Liver (tissue), 9 donors: Measurements from ENCODE around the gene LCP1. TPM values are rescaled to one million over a fixed set of nuclear protein-coding genes. Genes with fewer than 3 reads are reported as not detected.

Source experiments
- DNase-seq: peaks from one replicate; pipeline ENCODE4 v3.0.0-alpha.2; 2017; ENCODE audit warnings: low spot score
- H3K27ac ChIP-seq, 2 donors: one replicate each; pipeline ENCODE4 v1.7.0; 2013; ENCODE audit warnings: inconsistent platforms in 2 of 2, low read length in 2 of 2, control low read depth in 1 of 2, low read depth in 1 of 2, mild to moderate bottlenecking in 1 of 2
- H3K27me3 ChIP-seq, 4 donors: one replicate each; pipeline versions ENCODE4 v1.6.1 to v1.7.0; 2013; ENCODE audit warnings: low read length in 3 of 4, inconsistent platforms in 1 of 4, mild to moderate bottlenecking in 1 of 4, moderate library complexity in 1 of 4; ENCODE audit not compliant: control insufficient read depth in 4 of 4, insufficient read depth in 4 of 4
- H3K36me3 ChIP-seq, 4 donors: one replicate each; pipeline versions ENCODE4 v1.6.1 to v1.7.0; 2013; ENCODE audit warnings: low read length in 3 of 4, mild to moderate bottlenecking in 3 of 4, low read depth in 1 of 4, moderate library complexity in 1 of 4; ENCODE audit not compliant: control insufficient read depth in 4 of 4, insufficient read depth in 3 of 4
- H3K4me1 ChIP-seq, 4 donors: one replicate each; pipeline versions ENCODE4 v1.6.1 to v1.7.0; 2013; ENCODE audit warnings: low read length in 3 of 4, mild to moderate bottlenecking in 3 of 4, moderate library complexity in 1 of 4; ENCODE audit not compliant: control insufficient read depth in 4 of 4, insufficient read depth in 4 of 4
- H3K4me3 ChIP-seq, 3 donors: one replicate each; pipeline versions ENCODE4 v1.6.1 to v1.7.0; 2013; ENCODE audit warnings: low read length in 3 of 3, control low read depth in 1 of 3, low read depth in 1 of 3, mild to moderate bottlenecking in 1 of 3
- H3K9ac ChIP-seq, 2 donors: one replicate each; pipeline ENCODE4 v1.7.0; 2013; ENCODE audit warnings: low read length in 2 of 2, mild to moderate bottlenecking in 2 of 2, moderate library complexity in 2 of 2, control low read depth in 1 of 2, low read depth in 1 of 2
- H3K9me3 ChIP-seq, 4 donors: one replicate each; pipeline versions ENCODE4 v1.6.1 to v1.7.0; 2013; ENCODE audit warnings: low read length in 3 of 4; ENCODE audit not compliant: control insufficient read depth in 4 of 4
- EGR1 ChIP-seq, 2 donors: IDR thresholded peaks; 2 replicates each; pipeline ENCODE4 v1.6.1; 2016 to 2018; ENCODE audit warnings: antibody characterized with exemption in 2 of 2, low read depth in 2 of 2
- FOXA1 ChIP-seq: IDR thresholded peaks from 2 replicates; pipeline ENCODE4 v1.6.1; 2016; ENCODE audit warnings: antibody characterized with exemption
- FOXA2 ChIP-seq: IDR thresholded peaks from 2 replicates; pipeline ENCODE4 v1.6.1; 2016; ENCODE audit warnings: antibody characterized with exemption
- HNF4A ChIP-seq, 2 donors: conservative IDR thresholded peaks; 2 replicates each; pipeline ENCODE4 v1.6.1; 2016; ENCODE audit warnings: antibody characterized with exemption in 2 of 2, mild to moderate bottlenecking in 2 of 2
- HNF4G ChIP-seq: IDR thresholded peaks from 2 replicates; pipeline ENCODE4 v1.6.1; 2016; ENCODE audit warnings: antibody characterized with exemption
- JUND ChIP-seq, 2 donors: IDR thresholded peaks; 2 replicates each; pipeline ENCODE4 v1.6.1; 2016; ENCODE audit warnings: antibody characterized with exemption in 2 of 2
- NR2F2 ChIP-seq: IDR thresholded peaks from 2 replicates; pipeline ENCODE4 v1.6.1; 2016; ENCODE audit warnings: antibody characterized with exemption
- RAD21 ChIP-seq, 2 donors: IDR thresholded peaks; 2 replicates each; pipeline ENCODE4 v1.6.1; 2016; ENCODE audit warnings: antibody characterized with exemption in 2 of 2, mild to moderate bottlenecking in 2 of 2
- RXRA ChIP-seq, 2 donors: IDR thresholded peaks; 2 replicates each; pipeline ENCODE4 v1.6.1; 2017 to 2018; ENCODE audit warnings: antibody characterized with exemption in 2 of 2, mild to moderate bottlenecking in 1 of 2
- SP1 ChIP-seq: IDR thresholded peaks from 2 replicates; pipeline ENCODE4 v1.6.1; 2018; ENCODE audit warnings: antibody characterized with exemption, mild to moderate bottlenecking
- TAF1 ChIP-seq: conservative IDR thresholded peaks from 2 replicates; pipeline ENCODE4 v1.6.1; 2016; ENCODE audit warnings: antibody characterized with exemption, mild to moderate bottlenecking
- YY1 ChIP-seq: IDR thresholded peaks from 2 replicates; pipeline ENCODE4 v1.6.1; 2016; ENCODE audit warnings: antibody characterized with exemption, mild to moderate bottlenecking
- WGBS: extraction: QIAGEN DNeasy Blood & Tissue Kit; methylation state at CpG from one replicate; pipeline ENCODE4 v1.1.7; 2013; 5-methylcytosine and 5-hydroxymethylcytosine counted together
- polyA plus RNA-seq, 2 donors: library from polyadenylated mRNA; stranded (reverse) in 1 of 2; unstranded in 1 of 2; fragments of 200-250 nt in 1 of 2; fragments of >200 nt in 1 of 2; fragmentation: Nextera tagmentation in 1 of 2; extraction: Ambion mirVana in 1 of 2; gene quantifications; one replicate each; pipeline versions ENCODE4 v1.2.1 to v1.2.3, GENCODE V29; 2013 to 2015
- total RNA-seq, 2 donors: library from RNA; depleted of rRNA; stranded (reverse); fragments of >200 nt; gene quantifications; one replicate each; pipeline ENCODE4 v1.2.3, GENCODE V29; 2014
- TF ChIP-seq, protein P1 (sequence below): IDR thresholded peaks from 2 replicates; pipeline ENCODE4 v1.6.1; 2016; ENCODE audit warnings: antibody characterized with exemption, mild to moderate bottlenecking
- TF ChIP-seq, protein P2 (sequence below): IDR thresholded peaks from 2 replicates; pipeline ENCODE4 v1.6.1; 2016; ENCODE audit warnings: antibody characterized with exemption
- TF ChIP-seq, protein P3 (sequence below): IDR thresholded peaks from 2 replicates; pipeline ENCODE4 v1.6.1; 2016; ENCODE audit warnings: antibody characterized with exemption
- TF ChIP-seq, protein P4 (sequence below): fragments of 150-350 bp; IDR thresholded peaks from 2 replicates; pipeline ENCODE4 v1.5.1; 2017; ENCODE audit warnings: improper control_type of control experiment, low read depth, low read length; ENCODE audit not compliant: missing input control
- TF ChIP-seq, protein P5 (sequence below): IDR thresholded peaks from 2 replicates; pipeline ENCODE4 v1.6.1; 2016; ENCODE audit warnings: antibody characterized with exemption
- donor health status: healthy.
- donor health status: healthy.
- donor health status: healthy.
- donor health status: healthy.
- donor health status: healthy.

Gene LCP1
- total and polyA plus RNA-seq, 4 donors = 12.6 to 90.6 (median 36.0) TPM

DNA sequence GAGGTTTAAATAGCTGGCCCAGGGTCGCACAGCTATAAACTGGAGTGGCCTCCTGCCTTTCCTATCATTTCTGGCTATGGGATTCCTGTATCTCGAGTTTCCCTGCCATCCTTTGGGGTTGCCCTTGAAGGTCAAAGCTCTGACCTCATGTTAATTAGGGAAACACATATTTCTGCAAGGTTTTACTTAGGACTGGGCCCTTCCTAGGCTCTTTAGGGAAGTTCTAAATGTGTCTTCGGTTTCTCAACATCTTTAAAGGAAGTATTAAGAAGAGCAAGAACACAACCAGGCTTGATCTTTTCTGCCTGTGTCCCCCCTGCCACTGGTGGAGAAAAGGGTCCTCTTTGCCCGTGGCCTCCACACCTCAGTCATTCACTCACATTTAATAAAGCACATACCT lies 10.8 kb downstream of the LCP1 start (continued):
- TF ChIP-seq RAD21 (IDR thresholded peaks at IDR 0.05) (no peak), FOXA2 (no peak)

DNA sequence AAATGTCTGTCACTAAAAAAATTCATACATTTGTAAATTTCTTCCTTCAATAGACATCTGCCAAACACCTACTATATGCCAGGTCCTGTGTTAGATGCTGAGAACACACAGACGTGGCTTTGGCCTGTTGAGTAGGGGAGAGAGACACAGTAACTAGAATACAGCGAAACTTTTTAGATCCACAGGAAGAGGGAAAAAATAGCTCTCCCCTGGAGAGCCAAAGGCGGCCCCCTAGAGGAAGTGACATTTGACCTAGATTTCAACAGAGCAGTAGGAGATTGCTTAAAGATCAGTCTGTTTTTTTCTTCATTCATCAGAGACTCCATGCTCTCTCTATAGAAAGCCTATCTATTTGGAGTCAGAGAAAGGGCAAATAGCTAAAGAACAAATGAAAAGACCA lies 11.3 kb downstream of the LCP1 start:
- Histone ChIP-seq H3K27me3 (no peaks in the 10 kb centered on the region), H3K36me3 (no peaks in the 10 kb centered on the region), H3K4me3 (no peak overlapping the region), H3K9ac (no peak overlapping the region), H3K27ac (no peak overlapping the region), H3K9me3 (no peaks in the 10 kb centered on the region), H3K4me1 (peaks cover 0 to 6% (median 1%) of the 10 kb centered on the region in 4 donors)
- TF ChIP-seq NR2F2 = peak; percentile 88
- TF ChIP-seq, protein P1, sequence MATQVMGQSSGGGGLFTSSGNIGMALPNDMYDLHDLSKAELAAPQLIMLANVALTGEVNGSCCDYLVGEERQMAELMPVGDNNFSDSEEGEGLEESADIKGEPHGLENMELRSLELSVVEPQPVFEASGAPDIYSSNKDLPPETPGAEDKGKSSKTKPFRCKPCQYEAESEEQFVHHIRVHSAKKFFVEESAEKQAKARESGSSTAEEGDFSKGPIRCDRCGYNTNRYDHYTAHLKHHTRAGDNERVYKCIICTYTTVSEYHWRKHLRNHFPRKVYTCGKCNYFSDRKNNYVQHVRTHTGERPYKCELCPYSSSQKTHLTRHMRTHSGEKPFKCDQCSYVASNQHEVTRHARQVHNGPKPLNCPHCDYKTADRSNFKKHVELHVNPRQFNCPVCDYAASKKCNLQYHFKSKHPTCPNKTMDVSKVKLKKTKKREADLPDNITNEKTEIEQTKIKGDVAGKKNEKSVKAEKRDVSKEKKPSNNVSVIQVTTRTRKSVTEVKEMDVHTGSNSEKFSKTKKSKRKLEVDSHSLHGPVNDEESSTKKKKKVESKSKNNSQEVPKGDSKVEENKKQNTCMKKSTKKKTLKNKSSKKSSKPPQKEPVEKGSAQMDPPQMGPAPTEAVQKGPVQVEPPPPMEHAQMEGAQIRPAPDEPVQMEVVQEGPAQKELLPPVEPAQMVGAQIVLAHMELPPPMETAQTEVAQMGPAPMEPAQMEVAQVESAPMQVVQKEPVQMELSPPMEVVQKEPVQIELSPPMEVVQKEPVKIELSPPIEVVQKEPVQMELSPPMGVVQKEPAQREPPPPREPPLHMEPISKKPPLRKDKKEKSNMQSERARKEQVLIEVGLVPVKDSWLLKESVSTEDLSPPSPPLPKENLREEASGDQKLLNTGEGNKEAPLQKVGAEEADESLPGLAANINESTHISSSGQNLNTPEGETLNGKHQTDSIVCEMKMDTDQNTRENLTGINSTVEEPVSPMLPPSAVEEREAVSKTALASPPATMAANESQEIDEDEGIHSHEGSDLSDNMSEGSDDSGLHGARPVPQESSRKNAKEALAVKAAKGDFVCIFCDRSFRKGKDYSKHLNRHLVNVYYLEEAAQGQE = no peak
- WGBS = 58% methylated on average over 3 of the region's 3 CpGs
- no peak for DNase-seq

DNA sequence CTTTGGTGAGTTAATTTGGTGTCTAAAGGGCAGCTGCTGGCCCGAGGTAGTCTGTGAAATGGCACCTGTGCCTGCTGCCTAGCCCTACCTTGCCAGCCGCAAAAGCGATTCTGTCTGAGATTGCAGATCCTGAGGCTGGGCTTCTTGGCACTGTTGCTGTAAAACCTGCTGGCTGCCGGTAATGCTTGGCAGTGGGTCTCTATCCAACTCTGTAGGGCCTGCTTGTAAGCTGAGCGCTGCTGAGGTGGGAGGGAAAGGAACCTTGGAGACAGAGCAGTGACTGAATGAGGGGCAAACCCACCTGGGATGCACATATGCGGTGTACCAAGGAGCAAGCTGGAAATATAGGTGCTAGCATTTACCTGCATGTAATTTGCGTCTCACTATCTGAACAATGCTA lies 11.7 kb downstream of the LCP1 start:
- WGBS = 84% methylated on average over 7 of the region's 7 CpGs
- no peaks in the 10 kb centered on the region for H3K36me3 ChIP-seq
- no peak overlapping the region for H3K4me3 ChIP-seq
- peaks cover 0 to 6% (median 1%) of the 10 kb centered on the region in 4 donors for H3K4me1 ChIP-seq
- no peak for DNase-seq
- no peak for TF ChIP-seq NR2F2
- TF ChIP-seq EGR1 (IDR thresholded peaks at IDR 0.05; ENCODE audit: low read depth in 2 of 2) = no peak
- no peak for TF ChIP-seq RXRA (IDR thresholded peaks at IDR 0.05)
- TF ChIP-seq HNF4A (conservative IDR thresholded peaks at IDR 0.05) = no peak
- no peak for TF ChIP-seq FOXA1
- no peak for TF ChIP-seq TAF1
- TF ChIP-seq, protein P2, sequence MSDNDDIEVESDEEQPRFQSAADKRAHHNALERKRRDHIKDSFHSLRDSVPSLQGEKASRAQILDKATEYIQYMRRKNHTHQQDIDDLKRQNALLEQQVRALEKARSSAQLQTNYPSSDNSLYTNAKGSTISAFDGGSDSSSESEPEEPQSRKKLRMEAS = no peak
- TF ChIP-seq HNF4G = no peak
- TF ChIP-seq SP1 = no peak
- no peak for TF ChIP-seq JUND (IDR thresholded peaks at IDR 0.05)
- TF ChIP-seq, protein P1 = no peak
- TF ChIP-seq, protein P3, sequence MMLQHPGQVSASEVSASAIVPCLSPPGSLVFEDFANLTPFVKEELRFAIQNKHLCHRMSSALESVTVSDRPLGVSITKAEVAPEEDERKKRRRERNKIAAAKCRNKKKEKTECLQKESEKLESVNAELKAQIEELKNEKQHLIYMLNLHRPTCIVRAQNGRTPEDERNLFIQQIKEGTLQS = no peak
- TF ChIP-seq, protein P4, sequence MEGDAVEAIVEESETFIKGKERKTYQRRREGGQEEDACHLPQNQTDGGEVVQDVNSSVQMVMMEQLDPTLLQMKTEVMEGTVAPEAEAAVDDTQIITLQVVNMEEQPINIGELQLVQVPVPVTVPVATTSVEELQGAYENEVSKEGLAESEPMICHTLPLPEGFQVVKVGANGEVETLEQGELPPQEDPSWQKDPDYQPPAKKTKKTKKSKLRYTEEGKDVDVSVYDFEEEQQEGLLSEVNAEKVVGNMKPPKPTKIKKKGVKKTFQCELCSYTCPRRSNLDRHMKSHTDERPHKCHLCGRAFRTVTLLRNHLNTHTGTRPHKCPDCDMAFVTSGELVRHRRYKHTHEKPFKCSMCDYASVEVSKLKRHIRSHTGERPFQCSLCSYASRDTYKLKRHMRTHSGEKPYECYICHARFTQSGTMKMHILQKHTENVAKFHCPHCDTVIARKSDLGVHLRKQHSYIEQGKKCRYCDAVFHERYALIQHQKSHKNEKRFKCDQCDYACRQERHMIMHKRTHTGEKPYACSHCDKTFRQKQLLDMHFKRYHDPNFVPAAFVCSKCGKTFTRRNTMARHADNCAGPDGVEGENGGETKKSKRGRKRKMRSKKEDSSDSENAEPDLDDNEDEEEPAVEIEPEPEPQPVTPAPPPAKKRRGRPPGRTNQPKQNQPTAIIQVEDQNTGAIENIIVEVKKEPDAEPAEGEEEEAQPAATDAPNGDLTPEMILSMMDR = no peak
- TF ChIP-seq, protein P5, sequence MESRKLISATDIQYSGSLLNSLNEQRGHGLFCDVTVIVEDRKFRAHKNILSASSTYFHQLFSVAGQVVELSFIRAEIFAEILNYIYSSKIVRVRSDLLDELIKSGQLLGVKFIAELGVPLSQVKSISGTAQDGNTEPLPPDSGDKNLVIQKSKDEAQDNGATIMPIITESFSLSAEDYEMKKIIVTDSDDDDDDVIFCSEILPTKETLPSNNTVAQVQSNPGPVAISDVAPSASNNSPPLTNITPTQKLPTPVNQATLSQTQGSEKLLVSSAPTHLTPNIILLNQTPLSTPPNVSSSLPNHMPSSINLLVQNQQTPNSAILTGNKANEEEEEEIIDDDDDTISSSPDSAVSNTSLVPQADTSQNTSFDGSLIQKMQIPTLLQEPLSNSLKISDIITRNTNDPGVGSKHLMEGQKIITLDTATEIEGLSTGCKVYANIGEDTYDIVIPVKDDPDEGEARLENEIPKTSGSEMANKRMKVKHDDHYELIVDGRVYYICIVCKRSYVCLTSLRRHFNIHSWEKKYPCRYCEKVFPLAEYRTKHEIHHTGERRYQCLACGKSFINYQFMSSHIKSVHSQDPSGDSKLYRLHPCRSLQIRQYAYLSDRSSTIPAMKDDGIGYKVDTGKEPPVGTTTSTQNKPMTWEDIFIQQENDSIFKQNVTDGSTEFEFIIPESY = no peak
- no peak for TF ChIP-seq YY1
- TF ChIP-seq FOXA2 = no peak
- H3K9ac ChIP-seq = no peak overlapping the region
- no peaks in the 10 kb centered on the region for H3K9me3 ChIP-seq
- H3K27me3 ChIP-seq = no peaks in the 10 kb centered on the region
- no peak overlapping the region for H3K27ac ChIP-seq
